ENCODE data around the gene TEDC1.
A peak's percentile ranks its signal among the peaks of the same experiment; 100 is the strongest.

The TEDC1 gene

DNA sequence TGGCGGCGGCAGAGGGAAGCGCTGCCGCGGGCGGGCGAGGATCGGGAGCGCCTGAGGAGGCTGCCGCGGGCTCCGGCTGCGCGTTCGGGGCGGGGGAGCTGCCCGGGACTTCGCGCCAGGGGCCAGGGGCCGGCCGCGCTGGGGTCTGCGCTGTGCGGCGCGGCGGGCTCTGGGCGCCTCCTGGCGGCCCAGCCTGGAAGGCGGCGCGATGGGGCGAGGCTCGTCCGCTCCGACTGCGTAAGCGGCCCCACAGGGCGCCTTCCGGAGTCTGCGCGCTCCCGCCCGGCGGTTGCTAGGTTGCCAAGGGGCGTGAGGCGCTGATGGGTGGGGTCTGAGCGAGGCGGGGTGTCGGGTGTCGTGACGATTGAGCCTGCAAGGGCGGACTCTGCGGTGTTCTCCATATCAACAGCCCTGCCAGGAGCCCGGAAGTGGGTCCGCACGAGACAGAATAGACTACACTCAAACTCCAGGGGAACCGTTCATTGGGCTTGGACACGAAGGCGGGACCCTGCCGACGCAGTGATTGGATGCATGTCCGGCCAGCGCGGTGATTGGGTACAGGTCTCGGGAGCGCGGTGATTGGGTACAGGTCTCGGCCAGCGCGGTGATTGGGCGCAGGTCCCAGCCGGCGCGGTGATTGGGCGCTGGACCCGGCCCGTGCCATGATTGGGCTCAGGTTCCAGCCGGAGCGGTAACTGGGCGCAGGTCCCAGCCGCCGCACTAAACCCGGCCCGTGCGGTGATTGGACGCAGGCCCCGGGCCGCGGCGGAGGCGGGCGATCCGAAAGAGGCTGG, at the start of gene TEDC1:
Gene TEDC1, plus strand, starts transcription at position 675 of the 794 bp plus-strand sequence. CDS start 130 bp downstream, outside the sequence.
- DNase-seq (ENCODE audit: low read depth in 2 of 2, low spot score in 1 of 2): peak; percentile 95 to 99

DNA sequence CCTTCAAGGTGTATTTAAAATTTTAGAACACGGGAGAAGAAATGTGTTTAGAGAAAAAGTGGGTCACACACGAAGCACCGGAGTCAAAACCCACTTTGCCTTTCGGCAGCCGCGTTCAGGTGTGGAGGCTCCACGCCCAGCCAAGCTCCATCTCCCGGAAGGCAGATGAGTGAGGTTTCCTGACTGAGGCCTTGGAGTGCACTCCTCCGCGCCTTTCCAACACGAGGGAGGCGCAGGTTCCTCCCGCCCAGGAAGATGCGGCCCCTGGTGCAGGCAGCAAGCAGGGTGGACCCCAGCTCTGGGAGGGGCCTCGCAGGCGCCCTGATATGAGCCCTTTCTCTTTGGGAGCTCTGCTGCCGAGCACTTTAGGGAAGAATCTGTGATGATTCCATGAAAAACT, 48.9 kb upstream of the TEDC1 start:
- DNase-seq (ENCODE audit: low read depth in 2 of 2, low spot score in 1 of 2): no peak

GRCh38 chr14:105442834-105443233, 48.2 kb upstream of the TEDC1 start:
- no peak for DNase-seq (ENCODE audit: low read depth in 2 of 2, low spot score in 1 of 2)

GRCh38 chr14:105444859-105445258, 46.2 kb upstream of the TEDC1 start:
- no peak for DNase-seq (ENCODE audit: low read depth in 2 of 2, low spot score in 1 of 2)

GRCh38 chr14:105445290-105445689, 45.8 kb upstream of the TEDC1 start:
- DNase-seq (ENCODE audit: low read depth in 2 of 2, low spot score in 1 of 2): no peak

DNA sequence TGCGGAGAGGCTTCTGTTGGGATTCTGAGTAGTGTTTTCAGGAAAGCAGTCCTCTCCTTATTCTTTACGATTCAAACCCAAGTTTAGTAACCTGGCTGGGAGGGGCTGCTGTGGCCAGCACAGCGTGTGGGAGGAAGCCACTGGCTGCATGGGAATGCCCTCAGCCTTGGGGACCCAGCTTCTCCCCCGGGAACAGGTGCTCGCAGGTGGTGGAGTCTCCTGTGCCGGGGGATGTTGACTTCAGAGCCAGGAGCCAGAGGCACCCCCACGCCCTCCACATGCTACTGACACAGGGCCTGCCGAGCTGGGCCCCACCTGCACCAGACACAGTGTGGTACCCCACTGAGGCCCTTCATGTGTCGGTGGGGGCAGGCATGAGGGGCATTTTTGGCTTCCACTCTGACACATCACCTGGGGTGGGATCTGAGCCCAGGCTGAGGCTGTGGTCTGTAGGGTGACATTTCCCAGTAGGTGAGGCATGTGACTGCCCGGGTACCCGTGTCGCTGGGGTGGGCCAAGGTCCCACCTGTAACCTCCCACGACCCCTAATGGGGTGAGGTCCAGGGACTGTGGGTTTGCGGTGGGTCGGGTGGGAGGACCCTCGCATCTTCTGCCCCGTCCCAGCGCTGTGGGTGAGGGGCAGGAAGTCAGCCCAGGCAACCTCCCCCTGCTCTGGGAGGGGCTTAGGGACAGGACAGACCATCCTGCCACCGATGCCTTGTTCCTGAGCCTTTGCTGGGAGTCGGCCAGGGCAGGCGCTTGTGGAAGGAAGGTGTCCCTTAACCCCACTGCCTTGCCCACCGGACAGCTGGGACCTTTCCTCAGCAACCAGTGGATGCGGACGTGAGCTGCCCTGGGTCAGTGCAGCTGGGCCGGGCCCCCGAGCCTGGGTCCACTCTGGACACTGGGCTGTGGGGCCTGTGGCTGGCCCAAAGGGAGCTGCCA, 44.9 kb upstream of the TEDC1 start:
- no peak for DNase-seq (ENCODE audit: low read depth in 2 of 2, low spot score in 1 of 2)

DNA sequence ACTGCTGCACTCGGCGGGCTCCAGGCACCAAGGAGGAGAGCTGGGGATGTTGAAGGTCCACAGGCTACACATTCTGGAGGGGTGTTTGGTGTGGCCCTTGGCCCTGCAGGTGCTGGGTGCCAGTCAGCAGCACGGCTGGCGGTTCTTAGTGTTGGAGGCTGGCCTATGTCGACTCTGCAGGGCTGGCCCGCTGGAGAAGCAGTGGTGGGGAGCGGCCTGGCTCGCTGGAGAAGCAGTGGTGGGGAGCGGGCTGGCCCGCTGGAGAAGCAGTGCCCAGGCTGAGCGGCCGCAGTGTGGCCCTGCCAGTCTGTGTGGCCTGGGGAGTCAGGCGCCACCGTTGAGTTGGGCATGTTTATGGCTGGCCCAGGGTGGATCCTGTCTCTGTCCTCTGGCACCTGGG, 44.1 kb upstream of the TEDC1 start:
- DNase-seq (ENCODE audit: low read depth in 2 of 2, low spot score in 1 of 2): no peak

GRCh38 chr14:105447651-105448640, 43.1 kb upstream of the TEDC1 start:
- no peak for DNase-seq (ENCODE audit: low read depth in 2 of 2, low spot score in 1 of 2)

GRCh38 chr14:105448706-105449111, 42.3 kb upstream of the TEDC1 start:
- peak; percentile 13 to 21 for DNase-seq (ENCODE audit: low read depth in 2 of 2, low spot score in 1 of 2)

DNA sequence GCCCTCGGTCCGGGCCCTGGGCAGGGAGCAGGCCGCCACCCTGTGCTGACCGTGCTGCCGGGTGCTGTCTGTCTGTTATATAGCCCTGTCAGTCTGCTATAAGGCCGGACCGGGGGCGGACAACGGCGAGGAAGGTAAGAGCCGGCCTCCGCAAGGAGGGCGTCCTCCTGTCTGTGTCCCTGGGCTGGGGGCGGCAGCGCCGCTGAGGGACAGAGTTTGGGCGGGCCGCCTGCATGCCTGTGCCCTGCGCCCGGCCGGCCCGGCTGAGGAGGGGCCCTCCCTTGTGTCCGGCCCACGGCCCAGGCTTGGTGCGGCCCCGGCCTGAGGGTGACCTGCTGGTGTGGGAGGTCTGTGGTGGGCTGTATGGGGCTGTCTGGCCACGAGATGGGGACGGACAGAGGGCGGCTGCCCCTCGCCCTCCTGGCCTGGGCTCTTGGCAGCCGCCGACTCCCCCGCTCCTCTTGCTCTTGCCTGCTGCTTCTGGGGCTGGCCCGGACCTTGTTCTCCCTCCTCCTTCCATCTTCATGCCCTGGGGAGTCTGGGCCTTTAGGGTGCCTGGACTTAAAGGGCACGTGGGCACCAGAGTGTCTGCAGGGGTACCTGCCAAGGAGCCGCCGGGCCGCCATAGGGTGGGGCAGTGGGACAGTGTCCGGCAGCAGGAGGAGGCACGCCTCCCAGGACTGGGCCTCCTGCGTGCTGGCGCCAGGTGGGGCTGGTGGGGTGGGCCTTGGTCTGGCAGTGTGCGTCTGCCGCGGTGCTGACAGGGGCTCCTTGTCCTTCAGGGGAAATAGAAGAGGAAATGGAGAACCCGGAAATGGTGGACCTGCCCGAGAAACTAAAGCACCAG, 41.5 kb upstream of the TEDC1 start:
- no peak for DNase-seq (ENCODE audit: low read depth in 2 of 2, low spot score in 1 of 2)

DNA sequence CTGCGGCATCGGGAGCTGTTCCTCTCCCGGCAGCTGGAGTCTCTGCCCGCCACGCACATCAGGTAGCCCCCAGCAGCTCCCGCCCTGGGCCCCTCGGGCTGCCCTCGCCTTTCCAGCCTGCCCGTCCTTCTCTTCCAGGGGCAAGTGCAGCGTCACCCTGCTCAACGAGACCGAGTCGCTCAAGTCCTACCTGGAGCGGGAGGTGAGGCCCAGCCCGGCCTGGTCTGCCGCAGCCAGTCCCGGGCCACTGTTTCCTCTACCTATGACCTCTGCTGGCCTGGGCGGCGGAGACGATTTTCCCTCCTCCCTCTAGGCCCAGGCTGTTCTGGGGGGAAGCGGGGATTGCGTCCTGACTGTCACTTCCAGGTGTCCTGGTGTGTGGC, 40.9 kb upstream of the TEDC1 start:
- DNase-seq (ENCODE audit: low read depth in 2 of 2, low spot score in 1 of 2): no peak

GRCh38 chr14:105450864-105451720, 40.0 kb upstream of the TEDC1 start:
- no peak for DNase-seq (ENCODE audit: low read depth in 2 of 2, low spot score in 1 of 2)

GRCh38 chr14:105452963-105453362, 38.1 kb upstream of the TEDC1 start:
- DNase-seq (ENCODE audit: low read depth in 2 of 2, low spot score in 1 of 2): no peak

- no peak for DNase-seq (ENCODE audit: low read depth in 2 of 2, low spot score in 1 of 2)
Observed at GRCh38 chr14:105453847-105454246, 37.2 kb upstream of the TEDC1 start.

GRCh38 chr14:105455086-105455640, 35.9 kb upstream of the TEDC1 start:
- no peak for DNase-seq (ENCODE audit: low read depth in 2 of 2, low spot score in 1 of 2)

GRCh38 chr14:105455766-105456660, 35.0 kb upstream of the TEDC1 start:
- DNase-seq (ENCODE audit: low read depth in 2 of 2, low spot score in 1 of 2): no peak

- DNase-seq (ENCODE audit: low read depth in 2 of 2, low spot score in 1 of 2): no peak
Observed at GRCh38 chr14:105456736-105457617, 34.1 kb upstream of the TEDC1 start.

Data from stimulated activated CD8-positive, alpha-beta memory T cell treated with anti-CD3 and anti-CD28 coated beads, Interleukin-4, amount 100 ng/mL, for 4 hours (primary cell).